Naive thymus-derived CD8-positive, alpha-beta T cell (primary cell): ENCODE measurements around the gene USP22. TPM values are rescaled to one million over a fixed set of nuclear protein-coding genes. Genes with fewer than 3 reads are reported as not detected.

Experiments
- ATAC-seq, 2 donors: fragments of 150-1000 bp; cut with Tn5 transposase in 1 of 2; sonication (Bioruptor Pico), chemical (Tn5 transposase) in 1 of 2; 1 replicate in 1 of 2; 2 replicates in 1 of 2; pipeline ENCODE4 v1.10.0; 2021; ENCODE audit warnings: mild to moderate bottlenecking in 2 of 2, moderate library complexity in 2 of 2
- POLR2A ChIA-PET: fragments of 350-600 bp; sonication (Branson Sonifier 250); formaldehyde crosslinking; loops from one replicate; lab custom pipeline; 2021; ENCODE audit warnings: antibody characterized with exemption; lab: Charles Lee
- DNase-seq, 10 donors: peaks; one replicate each; pipeline versions ENCODE4 v3.0.0 to v3.0.0-alpha.2; 2020 to 2022
- H3K27ac Mint-ChIP-seq, 10 donors: one replicate each; pipeline ENCODE4 v1.8.0; 2020 to 2022; ENCODE audit warnings: mild to moderate bottlenecking in 10 of 10, mixed read lengths in 10 of 10, moderate library complexity in 4 of 10, inconsistent platforms in 1 of 10
- H3K27me3 Mint-ChIP-seq, 5 donors: one replicate each; pipeline ENCODE4 v1.8.0; 2021 to 2022; ENCODE audit warnings: mixed read lengths in 5 of 5
- H3K36me3 Mint-ChIP-seq, 3 donors: one replicate each; pipeline ENCODE4 v1.8.0; 2020 to 2022; ENCODE audit warnings: mixed read lengths in 3 of 3, mild to moderate bottlenecking in 2 of 3, inconsistent platforms in 1 of 3
- H3K4me1 Mint-ChIP-seq, 4 donors: one replicate each; pipeline ENCODE4 v1.8.0; 2021 to 2022; ENCODE audit warnings: mixed read lengths in 4 of 4
- H3K4me3 Mint-ChIP-seq, 10 donors: one replicate each; pipeline ENCODE4 v1.8.0; 2020 to 2022; ENCODE audit warnings: mild to moderate bottlenecking in 10 of 10, mixed read lengths in 10 of 10, moderate library complexity in 6 of 10, inconsistent platforms in 1 of 10
- H3K9me3 Mint-ChIP-seq, 9 donors: one replicate each; pipeline ENCODE4 v1.8.0; 2020 to 2022; ENCODE audit warnings: mixed read lengths in 9 of 9, mild to moderate bottlenecking in 3 of 9, inconsistent platforms in 1 of 9, moderate library complexity in 1 of 9
- polyA plus RNA-seq, 3 donors: library from polyadenylated mRNA; unstranded; fragments of 300-500 nt; fragmentation: Illumina TruSeq; gene quantifications; one replicate each; pipeline ENCODE4 v1.2.3, GENCODE V29; 2021
- total RNA-seq, 8 experiments: library from RNA in 2 of 8; stranded (reverse) in 2 of 8; gene quantifications; one replicate each; pipeline ENCODE4 v1.2.3 and lab custom pipeline; 2021 to 2026

USP22 gene
- total and polyA plus RNA-seq, 5 experiments from 2014 or later, result 33.6 to 155 (median 40.3) TPM

- no peaks in the 10 kb centered on the region for H3K9me3 Mint-ChIP-seq
- no peak for ATAC-seq
- H3K27ac Mint-ChIP-seq, result peak overlapping the region in 4 of 10 donors; percentile 24 to 83 (median 39)
- peaks cover 0 to 24% (median 3%) of the 10 kb centered on the region in 3 donors for H3K36me3 Mint-ChIP-seq
- no peak overlapping the region for H3K4me3 Mint-ChIP-seq
- DNase-seq, result no peak
- H3K27me3 Mint-ChIP-seq, result no peaks in the 10 kb centered on the region
- POLR2A ChIA-PET, result no interaction called here
- H3K4me1 Mint-ChIP-seq, result peaks cover 14 to 41% (median 27%) of the 10 kb centered on the region in 4 donors
These were observed 46.7 kb downstream of the USP22 start for GRCh38 chr17:20995873-20996723.

- DNase-seq (no peak), ATAC-seq (no peak)
- Mint-ChIP-seq H3K27ac (no peak overlapping the region), H3K36me3 (peaks cover 0 to 17% (median 3%) of the 10 kb centered on the region in 3 donors), H3K9me3 (no peaks in the 10 kb centered on the region), H3K4me1 (peaks cover 17 to 33% (median 20%) of the 10 kb centered on the region in 4 donors), H3K4me3 (no peak overlapping the region), H3K27me3 (no peaks in the 10 kb centered on the region)
- POLR2A ChIA-PET, result no interaction called here
These were observed 47.5 kb downstream of the USP22 start for GRCh38 chr17:20995164-20995872.

- H3K4me1 Mint-ChIP-seq, result peaks cover 15 to 29% (median 15%) of the 10 kb centered on the region in 4 donors
- H3K9me3 Mint-ChIP-seq, result no peaks in the 10 kb centered on the region
- ATAC-seq (no peak), DNase-seq (no peak)
- H3K27ac Mint-ChIP-seq, result no peak overlapping the region
- H3K36me3 Mint-ChIP-seq, result peaks cover 0 to 11% (median 3%) of the 10 kb centered on the region in 3 donors
- H3K4me3 Mint-ChIP-seq, result no peak overlapping the region
- POLR2A ChIA-PET, result no interaction called here
- no peaks in the 10 kb centered on the region for H3K27me3 Mint-ChIP-seq
These were observed 48.0 kb downstream of the USP22 start for GRCh38 chr17:20994779-20995149.

- no peaks in the 10 kb centered on the region for H3K9me3 Mint-ChIP-seq
- no peak for DNase-seq
- peaks cover 0 to 5% (median 0%) of the 10 kb centered on the region in 3 donors for H3K36me3 Mint-ChIP-seq
- no peak overlapping the region for H3K4me3 Mint-ChIP-seq
- POLR2A ChIA-PET, result interaction anchor here (0.6 kb wide), 2 partner anchors 13 to 964 kb away, joined by 3 read pairs; no protein-coding TSS in a partner anchor
- H3K4me1 Mint-ChIP-seq, result peaks cover 9 to 23% (median 11%) of the 10 kb centered on the region in 4 donors
- no peak for ATAC-seq
- no peak overlapping the region for H3K27ac Mint-ChIP-seq
- H3K27me3 Mint-ChIP-seq, result no peaks in the 10 kb centered on the region
These were observed 48.7 kb downstream of the USP22 start for GRCh38 chr17:20993863-20994778.

DNA sequence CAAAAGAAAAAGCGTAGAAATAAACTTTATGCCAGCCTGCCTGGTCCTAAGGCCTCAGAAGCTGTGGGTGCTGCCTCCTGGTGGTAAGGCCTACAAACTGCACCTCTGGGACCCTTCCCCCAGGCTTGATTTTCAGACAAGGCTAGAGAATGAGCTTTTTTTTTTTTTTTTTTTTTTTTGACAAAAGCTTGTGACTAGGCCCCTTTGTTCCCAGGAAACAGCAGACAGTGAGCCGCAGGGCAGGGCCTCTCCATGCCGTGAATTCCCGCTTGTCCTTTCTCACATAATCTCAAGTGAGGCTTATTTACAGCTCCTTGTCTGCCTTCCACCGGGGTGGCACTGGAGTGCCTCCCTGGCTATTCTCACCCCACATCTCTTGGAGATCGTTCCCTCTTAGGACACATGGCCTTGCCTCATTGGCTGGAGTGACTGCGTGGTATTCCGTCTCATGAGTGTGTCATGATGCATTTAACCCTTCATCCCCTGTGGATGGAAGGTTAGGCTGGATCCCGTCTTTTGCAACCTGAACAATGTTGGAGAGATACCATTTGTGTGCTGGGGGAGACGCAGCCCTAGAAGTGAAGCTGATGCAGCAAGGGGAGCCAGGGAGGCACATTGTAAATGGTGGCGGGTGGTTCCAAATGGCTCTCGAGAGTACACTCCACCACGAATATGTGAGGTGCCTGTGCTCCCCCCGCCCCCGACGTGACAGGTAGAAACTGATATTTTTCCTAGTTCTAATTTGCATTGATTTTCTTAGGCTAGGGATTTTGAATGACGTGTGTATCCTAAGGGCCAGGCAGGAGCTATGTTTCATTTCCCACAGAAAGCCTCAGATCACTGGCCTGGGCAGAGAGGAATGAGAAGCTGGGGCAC lies 49.6 kb downstream of the USP22 start:
- POLR2A ChIA-PET, result interaction anchor here (0.6 kb wide), 2 partner anchors 12 to 963 kb away, joined by 3 read pairs; no protein-coding TSS in a partner anchor
- peaks cover 0 to 14% (median 5%) of the 10 kb centered on the region in 4 donors for H3K4me1 Mint-ChIP-seq
- no peaks in the 10 kb centered on the region for H3K36me3 Mint-ChIP-seq
- DNase-seq, result peak; percentile 38 to 78 (median 64)
- H3K27me3 Mint-ChIP-seq, result no peaks in the 10 kb centered on the region
- no peak overlapping the region for H3K4me3 Mint-ChIP-seq
- ATAC-seq, result peak; percentile 72 to 84
- peak overlapping the region in 2 of 10 donors; percentile 33 for H3K27ac Mint-ChIP-seq
- H3K9me3 Mint-ChIP-seq, result no peaks in the 10 kb centered on the region

- Mint-ChIP-seq H3K4me1 (peaks cover 0 to 6% (median 3%) of the 10 kb centered on the region in 4 donors), H3K27ac (no peak overlapping the region), H3K27me3 (no peaks in the 10 kb centered on the region), H3K9me3 (no peaks in the 10 kb centered on the region), H3K36me3 (no peaks in the 10 kb centered on the region), H3K4me3 (no peak overlapping the region)
- no peak for DNase-seq
- POLR2A ChIA-PET, result no interaction called here
- peak in 1 of 2 donors; percentile 9 for ATAC-seq
These were observed 50.4 kb downstream of the USP22 start for GRCh38 chr17:20992416-20992815.

- no peak overlapping the region for H3K4me3 Mint-ChIP-seq
- POLR2A ChIA-PET, result no interaction called here
- ATAC-seq (no peak), DNase-seq (no peak)
- peaks cover 0 to 6% (median 3%) of the 10 kb centered on the region in 4 donors for H3K4me1 Mint-ChIP-seq
- H3K27me3 Mint-ChIP-seq, result peaks cover 0 to 2% (median 0%) of the 10 kb centered on the region in 5 donors
- H3K27ac Mint-ChIP-seq, result peak overlapping the region in 1 of 10 donors; percentile 48
- peaks cover 0 to 3% (median 0%) of the 10 kb centered on the region in 3 donors for H3K36me3 Mint-ChIP-seq
- no peaks in the 10 kb centered on the region for H3K9me3 Mint-ChIP-seq
These were observed 51.4 kb downstream of the USP22 start for GRCh38 chr17:20991276-20992037.

GRCh38 chr17:20989991-20990855 lies 52.6 kb downstream of the USP22 start:
- Mint-ChIP-seq H3K27ac (peak overlapping the region in 2 of 10 donors; percentile 24 to 30), H3K36me3 (peaks cover 0 to 3% (median 0%) of the 10 kb centered on the region in 3 donors), H3K27me3 (peaks cover 0 to 2% (median 0%) of the 10 kb centered on the region in 5 donors), H3K4me1 (peaks cover 0 to 6% (median 3%) of the 10 kb centered on the region in 4 donors), H3K4me3 (no peak overlapping the region), H3K9me3 (no peaks in the 10 kb centered on the region)
- POLR2A ChIA-PET, result no interaction called here
- no peak for DNase-seq
- no peak for ATAC-seq

DNA sequence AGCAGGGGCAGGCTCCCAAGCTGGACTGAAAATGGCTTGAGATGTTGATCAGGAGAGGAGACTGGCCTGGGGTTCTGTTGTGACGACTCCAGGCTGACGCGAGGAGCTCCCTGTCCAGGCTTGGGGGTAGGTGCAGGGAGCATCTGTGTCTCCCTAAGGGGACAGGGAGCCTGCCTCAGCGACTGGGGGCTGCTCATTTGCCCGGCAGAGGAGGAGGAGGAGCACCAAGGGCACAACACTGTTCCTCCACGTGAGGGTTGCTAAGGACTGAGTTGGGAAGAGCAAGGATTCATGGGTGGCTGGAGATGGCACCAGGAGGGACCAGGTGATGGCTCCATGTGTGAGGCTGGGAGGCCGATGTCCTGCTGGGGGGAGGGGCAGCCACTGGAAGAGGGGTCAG lies 53.3 kb downstream of the USP22 start:
- peaks cover 0 to 2% (median 0%) of the 10 kb centered on the region in 5 donors for H3K27me3 Mint-ChIP-seq
- no peak overlapping the region for H3K4me3 Mint-ChIP-seq
- DNase-seq (no peak), ATAC-seq (no peak)
- H3K4me1 Mint-ChIP-seq, result peaks cover 0 to 6% (median 3%) of the 10 kb centered on the region in 4 donors
- POLR2A ChIA-PET, result no interaction called here
- peak overlapping the region in 3 of 10 donors; percentile 47 to 77 (median 48) for H3K27ac Mint-ChIP-seq
- peaks cover 0 to 3% (median 0%) of the 10 kb centered on the region in 3 donors for H3K36me3 Mint-ChIP-seq
- H3K9me3 Mint-ChIP-seq, result no peaks in the 10 kb centered on the region

GRCh38 chr17:20988896-20989295 lies 53.9 kb downstream of the USP22 start:
- H3K4me1 Mint-ChIP-seq, result peaks cover 0 to 6% (median 3%) of the 10 kb centered on the region in 4 donors
- no peak overlapping the region for H3K4me3 Mint-ChIP-seq
- H3K36me3 Mint-ChIP-seq, result peaks cover 0 to 3% (median 0%) of the 10 kb centered on the region in 3 donors
- no peaks in the 10 kb centered on the region for H3K9me3 Mint-ChIP-seq
- POLR2A ChIA-PET, result no interaction called here
- no peak for DNase-seq
- no peak for ATAC-seq
- peaks cover 0 to 2% (median 0%) of the 10 kb centered on the region in 5 donors for H3K27me3 Mint-ChIP-seq
- peak overlapping the region in 1 of 10 donors; percentile 77 for H3K27ac Mint-ChIP-seq
